ENCODE measurements around the gene TAF6L.
"Not testable (repeated sequence)": the region's sequence is repeated elsewhere in the genome, so short reads cannot be mapped to it uniquely, and the experiment has no call there.

Gene TAF6L, protein sequence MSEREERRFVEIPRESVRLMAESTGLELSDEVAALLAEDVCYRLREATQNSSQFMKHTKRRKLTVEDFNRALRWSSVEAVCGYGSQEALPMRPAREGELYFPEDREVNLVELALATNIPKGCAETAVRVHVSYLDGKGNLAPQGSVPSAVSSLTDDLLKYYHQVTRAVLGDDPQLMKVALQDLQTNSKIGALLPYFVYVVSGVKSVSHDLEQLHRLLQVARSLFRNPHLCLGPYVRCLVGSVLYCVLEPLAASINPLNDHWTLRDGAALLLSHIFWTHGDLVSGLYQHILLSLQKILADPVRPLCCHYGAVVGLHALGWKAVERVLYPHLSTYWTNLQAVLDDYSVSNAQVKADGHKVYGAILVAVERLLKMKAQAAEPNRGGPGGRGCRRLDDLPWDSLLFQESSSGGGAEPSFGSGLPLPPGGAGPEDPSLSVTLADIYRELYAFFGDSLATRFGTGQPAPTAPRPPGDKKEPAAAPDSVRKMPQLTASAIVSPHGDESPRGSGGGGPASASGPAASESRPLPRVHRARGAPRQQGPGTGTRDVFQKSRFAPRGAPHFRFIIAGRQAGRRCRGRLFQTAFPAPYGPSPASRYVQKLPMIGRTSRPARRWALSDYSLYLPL

DNA sequence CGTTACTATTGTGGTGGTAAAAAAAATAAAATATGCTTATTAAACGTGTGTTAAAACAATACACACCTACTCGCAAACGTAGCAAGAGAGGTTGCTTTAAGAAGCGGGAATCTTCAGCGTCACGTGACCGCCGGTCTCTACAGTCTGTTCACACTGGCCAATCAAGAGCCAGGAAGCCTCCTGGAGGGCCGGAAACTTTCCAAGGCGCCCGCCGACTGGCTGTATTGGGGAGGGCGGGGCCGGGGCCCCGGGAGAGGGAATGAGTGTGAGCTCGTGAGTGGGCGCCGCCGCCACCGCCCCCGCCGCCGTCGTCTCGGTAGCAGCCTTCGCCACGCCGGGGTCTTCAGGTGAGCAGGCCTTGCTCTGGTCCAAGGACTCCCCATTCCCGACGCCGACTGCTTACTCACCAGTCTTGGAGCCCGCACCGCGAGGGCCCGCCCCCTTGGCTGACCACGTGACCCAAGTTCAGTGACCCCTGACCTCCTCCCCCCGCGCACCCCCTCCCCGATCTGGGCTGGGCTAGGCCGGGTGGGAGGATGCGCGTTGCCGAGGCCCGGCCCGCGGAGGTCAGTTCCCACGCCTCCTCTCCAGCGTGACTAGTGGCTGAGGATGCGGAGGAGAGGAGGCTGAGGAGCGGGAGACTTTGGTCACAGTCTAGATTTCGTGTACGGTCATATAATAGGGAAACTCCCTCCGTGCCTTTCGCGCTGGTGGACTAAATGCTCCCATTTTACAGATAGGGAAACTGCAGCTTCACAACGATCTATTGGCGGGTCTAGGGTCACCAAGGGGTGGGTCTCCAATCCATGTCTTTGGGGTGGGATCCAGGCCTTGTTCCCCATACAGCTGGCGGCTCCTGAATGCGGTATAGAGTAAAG is at the start of gene TAF6L:
Gene TAF6L (plus strand): TSS at position 253 of the 878 bp plus-strand sequence. CDS start 4,388 bp downstream, outside the sequence.
- peak; percentile 93 for DNase-seq (ENCODE audit: low spot score)

DNA sequence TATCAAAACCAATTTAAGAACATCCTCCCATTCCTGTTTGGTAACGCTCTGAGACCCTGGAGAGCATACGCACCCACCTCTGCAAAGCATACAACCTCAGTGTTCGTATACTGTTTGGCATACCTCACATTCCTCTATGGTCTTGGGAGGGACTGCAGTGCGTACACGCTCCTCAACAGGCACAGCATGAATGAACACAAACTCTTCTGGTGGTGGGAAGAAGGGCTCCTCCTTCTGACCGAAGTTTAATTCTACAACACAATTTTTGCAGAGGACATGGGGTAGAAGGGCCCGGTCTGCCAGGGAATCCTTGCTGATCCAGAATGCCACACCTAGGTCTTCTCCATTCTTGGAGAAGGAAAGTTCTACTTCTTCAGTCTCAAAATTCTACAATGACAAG is 49.2 kb upstream of the TAF6L start:
- DNase-seq (ENCODE audit: low spot score): no peak

DNA sequence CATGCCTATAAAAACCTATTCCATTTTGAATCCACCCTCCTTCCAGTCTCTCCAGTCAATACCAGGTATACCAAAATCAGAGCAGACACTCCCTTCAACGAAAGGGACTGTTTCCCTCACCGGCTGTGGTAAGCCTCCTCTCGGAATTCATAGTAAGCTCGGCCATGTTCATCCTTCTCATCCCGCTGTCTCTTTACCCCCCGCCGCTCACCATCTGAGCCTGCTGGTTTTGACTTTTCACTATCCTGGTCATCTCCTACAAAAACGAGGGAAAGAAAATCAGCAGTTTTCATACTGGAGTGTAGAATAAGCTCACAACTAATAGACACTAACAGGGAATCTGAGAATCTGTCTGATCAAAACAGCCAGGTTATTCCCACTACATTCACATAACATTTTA is 47.0 kb upstream of the TAF6L start:
- no peak for DNase-seq (ENCODE audit: low spot score)

DNA sequence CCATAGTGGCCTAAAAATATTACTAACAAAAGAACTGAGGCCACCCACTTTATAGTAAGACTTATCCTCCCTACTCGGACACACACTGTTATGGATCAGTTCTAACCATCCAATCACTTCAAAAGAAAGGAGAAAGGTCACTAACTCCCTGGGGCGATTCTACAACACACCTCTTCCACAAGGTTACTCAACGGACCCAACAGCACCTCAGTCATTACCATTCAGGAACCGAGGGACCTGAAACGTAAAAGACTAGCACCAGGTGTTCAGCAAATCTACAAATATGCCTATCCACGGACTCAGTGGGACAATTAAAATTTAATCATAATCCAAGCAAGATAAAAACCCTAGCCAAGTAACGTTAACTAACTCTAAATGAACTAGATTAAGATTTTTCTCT is 45.5 kb upstream of the TAF6L start:
- DNase-seq (ENCODE audit: low spot score): no peak

DNA sequence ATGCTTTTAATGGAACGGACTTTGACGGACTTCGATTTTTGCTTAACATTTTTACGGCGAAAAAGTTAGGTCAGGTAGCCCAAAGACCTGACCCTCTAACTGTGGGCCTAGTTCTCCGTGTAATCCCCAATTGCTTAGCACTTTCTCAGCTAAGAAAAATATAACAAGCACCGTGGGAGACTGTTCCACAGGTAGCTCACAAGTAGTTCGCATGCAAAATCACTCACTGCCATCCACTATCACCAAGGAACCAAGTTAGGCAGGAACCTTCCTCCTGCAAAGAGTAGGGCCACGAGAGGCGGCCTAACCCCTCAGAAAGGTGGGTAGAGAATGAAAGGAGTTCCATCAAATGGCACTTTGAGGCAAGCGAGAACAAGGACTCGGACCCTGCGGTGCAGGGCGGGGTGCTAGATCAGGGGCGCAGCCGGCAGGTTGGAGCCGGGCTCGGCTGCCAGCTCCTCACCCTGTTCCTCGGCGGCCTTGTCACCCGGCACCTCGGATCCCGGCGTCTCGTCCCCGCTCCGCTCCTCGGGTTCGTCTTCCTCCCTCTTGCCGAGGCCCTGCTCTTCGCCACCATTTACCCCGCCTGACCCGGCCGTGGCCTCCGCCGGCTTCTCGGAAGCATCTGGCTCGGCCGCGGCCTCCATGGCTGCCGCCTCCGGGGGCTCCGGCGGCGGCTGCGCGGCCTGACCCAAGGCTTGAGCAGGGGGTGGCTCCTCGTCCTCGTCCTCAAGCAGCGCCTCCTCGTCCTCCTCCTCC is 44.9 kb upstream of the TAF6L start:
- no peak for DNase-seq (ENCODE audit: low spot score)

DNA sequence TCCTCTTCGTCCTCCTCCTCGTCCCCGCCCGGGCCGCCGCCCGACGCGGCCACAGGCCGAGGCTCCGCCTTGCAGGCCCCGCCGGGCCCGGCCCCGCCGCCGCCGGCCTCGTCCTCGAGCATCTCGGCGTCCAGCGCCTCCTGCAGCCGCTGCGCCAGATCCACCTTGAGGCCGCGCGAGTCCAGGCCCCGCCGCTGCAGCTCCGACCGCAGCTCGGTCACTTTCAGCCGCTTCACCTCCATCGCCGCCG is 44.4 kb upstream of the TAF6L start:
- no peak for DNase-seq (ENCODE audit: low spot score)

DNA sequence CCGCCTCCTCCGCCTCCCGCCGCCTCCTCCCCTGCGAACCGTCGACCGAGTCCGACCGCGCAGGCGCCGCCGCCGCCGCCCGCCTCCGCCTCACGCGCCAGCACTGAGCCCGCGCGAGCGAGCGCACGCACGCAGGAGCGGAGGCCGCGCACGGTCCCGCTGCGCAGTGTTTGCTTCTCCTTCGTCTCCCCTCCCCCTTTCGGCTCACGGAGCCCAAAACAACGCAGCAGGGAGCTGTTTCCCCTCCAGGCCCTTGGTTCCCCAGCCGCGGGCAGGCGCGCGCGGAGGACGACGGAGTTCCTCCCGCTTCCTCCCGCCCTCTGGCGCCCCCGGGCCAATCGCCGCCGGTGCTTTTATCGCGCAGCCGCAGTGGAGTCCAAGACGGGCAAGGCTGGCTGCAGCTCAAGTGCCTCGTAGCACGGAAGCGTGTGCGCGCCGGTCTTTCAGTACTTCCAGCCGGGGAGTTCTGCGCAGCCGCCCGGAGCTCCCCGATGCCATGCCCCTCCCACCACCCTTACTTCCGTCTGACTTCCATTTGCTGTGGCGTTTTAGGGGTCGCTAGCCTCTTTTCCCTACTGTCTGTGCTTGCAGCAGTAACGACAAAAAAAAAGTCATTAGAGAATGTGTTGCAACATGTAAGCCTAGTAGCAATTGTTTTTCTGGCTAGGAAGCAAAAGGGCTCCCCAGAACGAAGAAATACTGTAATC is 43.9 kb upstream of the TAF6L start, which contains the start of gene HNRNPUL2:
Gene HNRNPUL2 (minus strand): TSS at position 293 of the 707 bp plus-strand sequence. CDS start 301 bp downstream, outside the sequence.
- DNase-seq (ENCODE audit: low spot score): peak; percentile 98

DNA sequence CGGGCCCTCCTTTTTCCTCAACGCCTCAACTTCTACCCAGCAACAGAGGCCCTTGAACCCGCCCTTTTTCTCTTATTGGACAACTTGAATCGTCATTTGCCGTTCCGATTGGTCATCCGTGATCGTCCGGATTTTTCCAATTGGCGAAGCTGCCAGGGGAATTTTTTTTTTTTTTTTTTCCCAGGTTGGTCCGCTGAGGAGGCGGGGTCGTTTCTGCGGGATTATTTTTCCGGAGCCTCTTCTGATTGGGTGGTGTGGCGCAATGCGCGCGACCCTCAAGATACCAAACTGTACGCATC is 43.4 kb upstream of the TAF6L start:
- peak; percentile 89 for DNase-seq (ENCODE audit: low spot score)

DNA sequence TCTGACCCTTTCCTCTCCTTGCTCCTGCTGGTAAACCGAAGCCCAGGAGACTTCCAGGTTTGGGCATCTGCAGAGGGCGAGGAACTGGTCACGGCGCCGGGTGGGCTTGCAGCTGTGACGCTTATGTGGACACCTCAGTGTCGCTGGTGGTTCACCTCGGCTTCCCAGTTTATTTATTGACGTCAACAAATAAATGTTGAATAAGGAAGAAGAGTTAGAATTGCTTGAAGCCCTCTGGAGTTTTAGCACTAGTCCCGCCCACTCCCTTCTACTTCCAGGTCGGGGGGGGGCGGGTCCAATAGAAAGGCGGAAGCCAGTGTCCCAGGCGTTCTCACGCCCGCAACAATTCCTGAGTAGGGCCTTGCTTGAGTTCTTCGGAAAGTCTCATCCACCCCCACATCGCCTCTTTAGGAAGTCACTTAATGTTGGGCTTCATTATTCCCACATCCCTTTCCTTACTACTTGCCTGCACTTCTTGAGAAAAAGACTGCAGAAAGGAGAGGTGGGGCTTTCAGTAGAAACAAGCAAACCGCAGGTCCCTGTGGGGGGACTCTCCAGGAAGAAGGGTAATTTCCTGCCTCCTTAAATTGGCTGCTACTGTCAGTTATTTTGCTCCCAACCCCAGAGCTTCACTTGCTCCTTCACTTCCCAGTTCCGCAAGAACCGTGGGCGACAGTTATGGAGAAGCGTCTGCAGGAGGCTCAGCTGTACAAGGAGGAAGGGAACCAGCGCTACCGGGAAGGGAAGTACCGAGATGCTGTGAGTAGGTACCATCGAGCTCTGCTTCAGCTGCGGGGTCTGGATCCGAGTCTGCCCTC is 42.8 kb upstream of the TAF6L start, which contains the start of gene TTC9C:
Gene TTC9C (plus strand): TSS at position 316 of the 818 bp plus-strand sequence. CDS start 363 bp downstream, at position 679.
- peak; percentile 84 for DNase-seq (ENCODE audit: low spot score)

DNA sequence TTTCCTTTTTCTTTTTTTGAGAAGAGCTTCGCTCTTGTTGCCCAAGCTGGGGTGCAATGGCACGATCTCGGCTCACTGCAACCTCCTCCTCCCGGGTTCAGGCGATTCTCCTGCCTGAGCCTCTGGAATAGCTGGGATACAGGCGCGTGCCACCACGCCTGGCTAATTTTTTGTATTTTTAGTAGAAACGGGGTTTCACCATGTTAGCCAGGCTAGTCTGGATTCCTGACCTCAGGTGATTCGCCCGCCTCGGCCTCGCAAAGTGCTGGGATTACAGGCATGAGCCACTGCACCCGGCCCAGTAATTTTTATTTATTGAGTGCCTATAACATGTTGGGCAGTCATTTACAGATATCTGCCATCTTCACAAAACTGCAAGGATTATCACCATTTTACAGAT is 41.1 kb upstream of the TAF6L start:
- DNase-seq (ENCODE audit: low spot score): not testable (repeated sequence)

DNA sequence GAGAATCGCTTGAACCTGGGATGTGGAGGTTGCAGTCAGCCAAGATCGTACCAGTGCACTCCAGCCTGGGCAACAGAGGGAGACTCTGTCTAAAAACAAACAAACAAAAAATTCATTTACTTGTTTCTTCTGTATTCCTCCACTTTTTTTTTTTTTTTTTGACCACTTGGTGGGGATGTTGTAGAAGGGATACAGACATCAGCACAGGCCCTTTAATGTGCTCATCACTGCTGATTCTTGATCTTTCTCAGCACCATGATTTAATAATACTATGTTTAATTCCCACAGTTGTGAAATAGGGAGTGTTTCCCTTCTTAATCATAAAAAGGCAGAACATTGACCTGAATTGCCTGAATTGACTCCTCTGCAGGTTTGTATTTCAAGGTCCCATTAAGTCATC is 38.4 kb upstream of the TAF6L start:
- DNase-seq (ENCODE audit: low spot score): no peak

DNA sequence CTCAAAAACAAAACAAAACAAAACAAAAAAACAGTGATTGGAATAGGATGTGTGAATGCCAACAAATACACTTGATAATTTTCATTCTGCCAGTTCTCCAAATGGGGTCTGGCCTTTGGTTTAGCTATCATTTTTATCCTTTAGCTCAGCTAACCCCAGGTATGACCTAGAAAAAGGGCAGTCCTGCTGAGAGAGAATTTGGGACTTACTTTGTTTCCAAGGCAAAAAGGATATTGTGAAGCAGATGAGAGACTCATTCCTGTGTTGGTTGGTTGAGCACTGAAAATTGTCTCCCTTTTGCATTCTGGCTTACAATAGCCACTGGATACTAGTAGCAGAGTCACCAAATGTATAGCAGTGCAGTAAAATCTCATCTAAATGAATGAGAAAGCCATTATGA is 34.0 kb upstream of the TAF6L start:
- no peak for DNase-seq (ENCODE audit: low spot score)

DNA sequence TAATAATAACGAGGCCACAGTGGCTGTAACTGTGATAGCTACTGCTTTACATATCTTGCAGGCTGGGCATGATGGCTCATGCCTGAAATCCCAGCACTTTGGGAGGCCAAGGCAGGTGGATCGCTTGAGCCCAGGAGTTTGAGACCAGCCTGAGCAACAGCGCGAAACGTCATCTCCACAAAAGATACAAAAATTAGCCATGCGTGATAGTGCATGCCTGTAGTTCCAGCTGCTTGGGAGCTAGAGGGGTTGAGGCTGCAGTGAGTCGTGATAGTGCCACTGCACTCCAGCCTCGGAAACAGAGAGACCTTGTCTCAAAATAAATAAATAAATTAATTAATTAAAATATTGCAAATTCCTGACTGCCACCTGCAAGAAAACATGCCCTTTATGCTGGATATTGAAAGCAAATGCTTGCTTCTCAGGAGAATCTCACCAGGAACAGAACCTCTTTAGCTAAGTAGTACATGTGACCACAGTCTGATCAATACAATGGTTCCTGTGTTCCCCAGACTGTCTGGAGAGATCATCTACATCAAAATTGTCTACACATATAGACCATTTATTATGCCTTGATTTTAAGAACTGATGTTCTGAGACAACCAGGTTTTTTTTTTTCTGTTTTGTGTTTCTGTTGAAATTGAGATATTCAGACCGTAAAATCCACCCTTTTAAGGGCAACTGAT is 23.6 kb upstream of the TAF6L start:
- no peak for DNase-seq (ENCODE audit: low spot score)

DNA sequence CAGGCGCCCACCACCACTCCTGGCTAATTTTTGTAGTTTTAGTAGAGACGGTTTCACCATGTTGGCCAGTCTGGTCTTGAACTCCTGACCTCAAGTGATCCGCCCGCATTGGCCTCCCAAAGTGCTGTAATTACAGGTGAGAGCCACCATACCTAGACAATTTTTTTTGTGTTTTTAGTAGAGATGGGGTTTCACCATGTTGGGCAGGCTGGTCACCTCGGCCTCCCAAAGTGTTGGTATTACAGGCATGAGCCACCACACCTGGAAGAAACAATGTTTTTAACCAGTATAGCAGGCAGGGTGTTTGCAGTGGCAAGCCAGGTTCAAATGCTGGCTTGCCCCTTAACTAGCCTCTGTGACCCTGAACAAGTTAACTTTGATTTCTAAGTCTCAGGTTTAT is 21.3 kb upstream of the TAF6L start:
- DNase-seq (ENCODE audit: low spot score): not testable (repeated sequence)

DNA sequence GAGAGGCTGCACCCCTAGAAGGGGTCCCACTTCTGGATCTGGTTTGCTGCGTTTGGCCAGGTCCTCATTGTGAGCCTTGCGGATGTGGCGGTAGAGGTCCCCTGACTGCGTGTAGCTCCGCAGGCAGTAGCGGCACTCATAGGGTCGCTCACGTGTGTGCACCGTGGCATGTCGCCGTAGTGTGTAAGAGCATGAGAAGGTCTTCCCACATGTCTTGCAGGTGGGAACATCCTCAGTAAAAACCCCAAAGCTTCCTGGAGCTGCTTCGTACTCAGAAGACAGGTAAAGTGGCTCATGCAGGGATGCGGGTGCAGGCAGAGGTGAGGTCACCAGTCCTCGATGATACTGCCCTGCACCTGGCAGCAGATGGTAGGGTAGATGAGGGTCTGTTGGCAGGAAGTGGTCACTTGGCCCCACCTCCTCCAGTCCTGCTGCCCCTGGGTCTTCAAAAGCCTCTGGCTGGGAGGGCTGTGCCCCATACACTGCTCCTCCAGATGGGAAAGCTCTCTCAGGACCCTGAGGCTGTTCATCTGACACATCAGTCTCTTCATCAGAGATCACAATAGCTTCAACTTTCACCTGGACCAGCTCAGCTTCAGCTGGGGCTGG is 18.9 kb upstream of the TAF6L start:
- no peak for DNase-seq (ENCODE audit: low spot score)

DNA sequence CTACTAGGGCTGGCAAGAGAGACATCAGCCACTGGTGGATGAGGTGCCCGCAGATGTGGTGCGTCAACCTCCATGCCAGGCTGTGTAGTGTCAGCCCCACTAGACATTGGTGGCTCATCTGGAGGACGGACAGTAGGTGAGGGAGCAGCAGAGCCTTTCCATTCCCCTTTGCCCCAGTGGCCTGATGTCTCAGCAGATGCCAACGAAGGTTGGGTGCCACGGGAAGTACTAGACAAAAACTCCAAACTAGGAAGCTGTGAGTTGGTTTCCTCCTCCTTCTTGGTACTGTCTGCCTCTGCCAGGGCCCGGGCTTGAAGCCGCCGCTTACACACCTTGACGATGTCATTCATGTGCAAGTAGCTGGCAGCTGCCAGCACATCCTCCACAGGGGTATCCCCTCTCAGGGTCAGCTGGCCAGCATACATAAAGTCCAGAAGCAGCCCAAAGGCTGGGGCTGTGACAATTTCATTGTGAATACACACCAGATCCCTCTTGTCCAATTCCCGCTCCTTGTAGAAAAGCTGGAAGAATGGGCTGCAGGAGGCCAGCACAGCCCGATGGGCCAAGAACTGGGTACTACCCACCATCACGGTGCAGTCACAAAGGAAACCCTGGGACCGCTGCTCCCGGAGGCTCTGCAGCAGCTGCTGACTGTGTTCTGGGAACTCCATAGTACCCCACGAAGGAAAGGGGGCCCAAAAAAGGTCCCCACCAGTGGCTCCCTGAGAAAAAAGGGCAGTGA is 18.0 kb upstream of the TAF6L start:
- DNase-seq (ENCODE audit: low spot score): no peak

DNA sequence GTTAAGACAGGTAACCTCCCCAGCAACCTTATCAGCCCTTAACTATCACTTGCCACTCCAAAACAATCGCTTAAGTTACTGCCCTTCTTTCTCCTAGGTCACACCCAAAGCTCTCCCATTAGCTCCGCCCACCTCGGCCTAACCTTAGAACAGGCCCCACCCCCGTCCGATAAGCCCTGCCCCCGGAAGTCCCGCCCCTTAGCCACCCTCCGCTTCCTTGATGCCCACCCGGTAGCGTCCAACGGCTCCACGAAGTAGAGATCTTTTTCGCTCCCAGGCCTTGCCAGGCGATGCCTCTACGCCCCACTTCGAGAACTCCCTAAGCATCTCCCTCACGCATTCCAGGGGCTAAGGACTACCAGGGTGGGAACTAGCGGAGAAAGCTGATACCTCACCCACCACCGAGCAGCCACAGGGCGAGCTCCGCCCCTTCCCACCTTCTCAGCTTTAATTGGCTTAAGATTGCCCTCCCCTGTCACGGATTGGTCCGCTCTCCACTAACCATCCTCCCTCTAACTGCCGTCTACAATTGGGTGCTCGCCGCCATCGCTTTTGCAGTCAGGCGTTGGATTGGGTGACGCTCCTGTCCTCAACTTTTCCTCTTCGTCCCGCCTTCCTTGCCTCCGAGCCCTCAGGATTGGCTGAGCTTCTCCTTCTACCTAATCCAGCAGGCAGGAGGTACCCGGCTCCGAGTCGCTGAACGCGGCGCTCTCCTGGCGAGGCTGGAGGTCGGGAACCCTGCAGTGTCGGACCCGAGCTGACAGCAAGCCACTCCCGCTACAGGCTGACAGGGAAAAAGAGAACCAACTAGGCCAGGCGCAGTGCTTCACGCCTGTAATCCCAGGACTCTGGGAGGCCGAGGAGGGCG is 17.2 kb upstream of the TAF6L start, which contains the start of gene ZBTB3:
Gene ZBTB3 (minus strand): TSS at position 425 of the 868 bp plus-strand sequence. CDS start 496 bp downstream, outside the sequence.
- peak; percentile 97 for DNase-seq (ENCODE audit: low spot score)
